GM12874 (cell line): ENCODE measurements around the gene HPS4.

Experiments used
- TF ChIP-seq, protein P1 (sequence below): IDR thresholded peaks from 2 replicates; pipeline ENCODE4 v1.5.1; 2011; ENCODE audit warnings: low read depth, mild to moderate bottlenecking, control low read depth, low read length, moderate library complexity; ENCODE audit not compliant: insufficient read depth

The HPS4 gene

GRCh38 chr22:26477341-26477731, 6.2 kb downstream of the HPS4 start:
- TF ChIP-seq, protein P1, sequence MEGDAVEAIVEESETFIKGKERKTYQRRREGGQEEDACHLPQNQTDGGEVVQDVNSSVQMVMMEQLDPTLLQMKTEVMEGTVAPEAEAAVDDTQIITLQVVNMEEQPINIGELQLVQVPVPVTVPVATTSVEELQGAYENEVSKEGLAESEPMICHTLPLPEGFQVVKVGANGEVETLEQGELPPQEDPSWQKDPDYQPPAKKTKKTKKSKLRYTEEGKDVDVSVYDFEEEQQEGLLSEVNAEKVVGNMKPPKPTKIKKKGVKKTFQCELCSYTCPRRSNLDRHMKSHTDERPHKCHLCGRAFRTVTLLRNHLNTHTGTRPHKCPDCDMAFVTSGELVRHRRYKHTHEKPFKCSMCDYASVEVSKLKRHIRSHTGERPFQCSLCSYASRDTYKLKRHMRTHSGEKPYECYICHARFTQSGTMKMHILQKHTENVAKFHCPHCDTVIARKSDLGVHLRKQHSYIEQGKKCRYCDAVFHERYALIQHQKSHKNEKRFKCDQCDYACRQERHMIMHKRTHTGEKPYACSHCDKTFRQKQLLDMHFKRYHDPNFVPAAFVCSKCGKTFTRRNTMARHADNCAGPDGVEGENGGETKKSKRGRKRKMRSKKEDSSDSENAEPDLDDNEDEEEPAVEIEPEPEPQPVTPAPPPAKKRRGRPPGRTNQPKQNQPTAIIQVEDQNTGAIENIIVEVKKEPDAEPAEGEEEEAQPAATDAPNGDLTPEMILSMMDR = no peak

- TF ChIP-seq, protein P1 = no peak
Observed at GRCh38 chr22:26476705-26477340, 6.8 kb downstream of the HPS4 start.

DNA sequence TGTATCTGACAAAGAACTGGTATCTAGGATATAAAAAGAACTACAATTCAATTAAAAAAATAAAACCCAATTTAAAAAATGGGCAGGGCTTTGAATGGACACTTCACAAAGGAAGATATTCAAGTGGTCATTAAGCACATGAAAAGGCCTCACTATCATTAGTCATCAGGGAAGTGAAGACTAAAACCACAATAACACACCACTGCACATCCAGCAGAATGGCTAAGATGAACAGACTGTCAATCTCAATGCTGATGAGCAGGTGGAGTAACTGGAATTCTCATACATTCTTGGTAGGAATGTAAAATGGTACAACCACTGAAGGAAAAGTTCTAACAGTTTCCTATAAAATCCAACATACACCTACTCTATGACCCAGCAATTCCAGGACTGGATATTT, 8.9 kb downstream of the HPS4 start:
- TF ChIP-seq, protein P1 = no peak

- TF ChIP-seq, protein P1 = no peak
Observed at GRCh38 chr22:26471522-26471921, 12.1 kb downstream of the HPS4 start.

GRCh38 chr22:26470807-26471206, 12.8 kb downstream of the HPS4 start:
- TF ChIP-seq, protein P1 = no peak

DNA sequence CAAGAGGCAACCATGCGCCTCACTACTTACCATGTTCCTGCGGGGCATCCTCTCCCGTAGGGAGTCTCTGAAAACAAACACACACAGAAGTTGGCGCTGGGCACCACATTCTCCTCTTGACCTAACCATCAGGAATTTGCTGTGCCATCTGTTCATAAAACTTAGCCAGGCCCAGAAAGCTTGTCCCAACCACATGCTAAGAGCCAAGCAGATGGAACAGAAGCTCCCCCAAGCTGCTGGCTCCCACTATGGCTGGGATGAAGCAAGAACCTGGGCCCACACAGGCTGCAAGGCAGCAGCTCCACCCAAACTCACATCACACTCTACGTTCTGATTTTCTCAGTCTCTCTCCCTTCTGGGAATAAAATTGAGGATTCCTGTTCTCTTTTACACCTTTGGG, 17.4 kb downstream of the HPS4 start:
- TF ChIP-seq, protein P1 = no peak

GRCh38 chr22:26464312-26464711, 19.3 kb downstream of the HPS4 start:
- TF ChIP-seq, protein P1 = no peak

GRCh38 chr22:26463688-26464087, 19.9 kb downstream of the HPS4 start:
- TF ChIP-seq, protein P1 = no peak
